Measurements from ENCODE around the gene NCF1.
"Not testable (repeated sequence)": the region's sequence is repeated elsewhere in the genome, so short reads cannot be mapped to it uniquely, and the experiment has no call there.

Gene NCF1

GRCh38 chr7:74773760-74774750, at the start of gene NCF1:
Gene NCF1, plus strand, starts transcription at chr7:74774011. Its CDS starts 21 bp downstream, at chr7:74774032.
- in situ Hi-C loops (cut with MboI; ENCODE audit: low pct_unique_long_range_greater_than_20kb, low sequenced_read_pairs, unreplicated experiment); DNase-seq (ENCODE audit: low spot score): not testable (repeated sequence)

GRCh38 chr7:74725840-74726239, 48.0 kb upstream of the NCF1 start:
- in situ Hi-C loops (cut with MboI; ENCODE audit: low pct_unique_long_range_greater_than_20kb, low sequenced_read_pairs, unreplicated experiment): no loop called here
- DNase-seq (ENCODE audit: low spot score): no peak

GRCh38 chr7:74726309-74727101, 47.3 kb upstream of the NCF1 start:
- in situ Hi-C loops (cut with MboI; ENCODE audit: low pct_unique_long_range_greater_than_20kb, low sequenced_read_pairs, unreplicated experiment): no loop called here
- no peak for TF ChIP-seq CTCF (IDR thresholded peaks at IDR 0.05; ENCODE audit: extremely low read depth, insufficient read depth, missing control alignments)
- no peak for DNase-seq (ENCODE audit: low spot score)

More at GRCh38 chr7:74725840-74726239, 48.0 kb upstream of the NCF1 start:
- TF ChIP-seq CTCF (IDR thresholded peaks at IDR 0.05; ENCODE audit: extremely low read depth, insufficient read depth, missing control alignments): no peak

GRCh38 chr7:74728686-74729085, 45.1 kb upstream of the NCF1 start:
- in situ Hi-C loops (cut with MboI; ENCODE audit: low pct_unique_long_range_greater_than_20kb, low sequenced_read_pairs, unreplicated experiment); DNase-seq (ENCODE audit: low spot score): not testable (repeated sequence)

GRCh38 chr7:74730186-74730585, 43.6 kb upstream of the NCF1 start:
- in situ Hi-C loops (cut with MboI; ENCODE audit: low pct_unique_long_range_greater_than_20kb, low sequenced_read_pairs, unreplicated experiment); DNase-seq (ENCODE audit: low spot score): not testable (repeated sequence)

GRCh38 chr7:74739974-74740703, 33.7 kb upstream of the NCF1 start:
- in situ Hi-C loops (cut with MboI; ENCODE audit: low pct_unique_long_range_greater_than_20kb, low sequenced_read_pairs, unreplicated experiment); DNase-seq (ENCODE audit: low spot score): not testable (repeated sequence)

GRCh38 chr7:74743936-74744557, 29.8 kb upstream of the NCF1 start:
- in situ Hi-C loops (cut with MboI; ENCODE audit: low pct_unique_long_range_greater_than_20kb, low sequenced_read_pairs, unreplicated experiment); DNase-seq (ENCODE audit: low spot score): not testable (repeated sequence)

- in situ Hi-C loops (cut with MboI; ENCODE audit: low pct_unique_long_range_greater_than_20kb, low sequenced_read_pairs, unreplicated experiment): not testable (repeated sequence)
These were observed 19.8 kb upstream of the NCF1 start for GRCh38 chr7:74753921-74754482.

GRCh38 chr7:74756673-74757072, 17.1 kb upstream of the NCF1 start:
- DNase-seq (ENCODE audit: low spot score); in situ Hi-C loops (cut with MboI; ENCODE audit: low pct_unique_long_range_greater_than_20kb, low sequenced_read_pairs, unreplicated experiment): not testable (repeated sequence)

More at GRCh38 chr7:74753921-74754482, 19.8 kb upstream of the NCF1 start:
- DNase-seq (ENCODE audit: low spot score): not testable (repeated sequence)

- DNase-seq (ENCODE audit: low spot score); in situ Hi-C loops (cut with MboI; ENCODE audit: low pct_unique_long_range_greater_than_20kb, low sequenced_read_pairs, unreplicated experiment): not testable (repeated sequence)
These were observed 15.5 kb upstream of the NCF1 start for GRCh38 chr7:74758268-74758667.

- DNase-seq (ENCODE audit: low spot score); in situ Hi-C loops (cut with MboI; ENCODE audit: low pct_unique_long_range_greater_than_20kb, low sequenced_read_pairs, unreplicated experiment): not testable (repeated sequence)
These were observed 14.8 kb upstream of the NCF1 start for GRCh38 chr7:74758982-74759381.

- in situ Hi-C loops (cut with MboI; ENCODE audit: low pct_unique_long_range_greater_than_20kb, low sequenced_read_pairs, unreplicated experiment); DNase-seq (ENCODE audit: low spot score): not testable (repeated sequence)
These were observed 8.4 kb upstream of the NCF1 start for GRCh38 chr7:74765205-74765918.

GRCh38 chr7:74766509-74766908, 7.3 kb upstream of the NCF1 start:
- DNase-seq (ENCODE audit: low spot score); in situ Hi-C loops (cut with MboI; ENCODE audit: low pct_unique_long_range_greater_than_20kb, low sequenced_read_pairs, unreplicated experiment): not testable (repeated sequence)
